GM19035 (cell line): ENCODE results near the gene LIN7B.
A peak's percentile ranks its signal among the peaks of the same experiment; 100 is the strongest.
"Not testable (repeated sequence)": the region's sequence is repeated elsewhere in the genome, so short reads cannot be mapped to it uniquely, and the experiment has no call there.

Source experiments
- ATAC-seq: cut with Tn5 transposase; IDR thresholded peaks from one replicate; pipeline ENCODE4 v1.9.1; 2021; ENCODE audit not compliant: unreplicated experiment

LIN7B gene

DNA sequence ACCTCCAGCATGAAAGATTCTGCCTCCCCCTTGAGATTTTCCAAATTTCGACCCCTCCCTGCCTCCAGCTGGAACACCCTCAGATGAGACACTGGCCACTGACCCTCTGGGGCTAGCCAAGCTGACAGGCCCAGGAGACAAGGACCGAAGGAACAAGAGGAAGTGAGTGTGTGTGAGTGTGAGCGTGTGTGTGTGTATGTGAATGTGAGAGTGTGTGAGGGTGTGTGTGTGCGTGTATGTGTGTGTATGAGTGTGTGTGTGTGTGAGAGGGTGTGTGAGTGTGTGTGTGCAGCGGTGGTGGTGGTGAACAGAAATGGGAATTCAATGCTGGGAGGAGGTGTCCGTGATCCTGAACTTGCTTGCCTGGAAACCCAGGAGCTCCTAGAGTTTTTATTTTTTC is 27.2 kb downstream of the LIN7B start:
- ATAC-seq: no peak

DNA sequence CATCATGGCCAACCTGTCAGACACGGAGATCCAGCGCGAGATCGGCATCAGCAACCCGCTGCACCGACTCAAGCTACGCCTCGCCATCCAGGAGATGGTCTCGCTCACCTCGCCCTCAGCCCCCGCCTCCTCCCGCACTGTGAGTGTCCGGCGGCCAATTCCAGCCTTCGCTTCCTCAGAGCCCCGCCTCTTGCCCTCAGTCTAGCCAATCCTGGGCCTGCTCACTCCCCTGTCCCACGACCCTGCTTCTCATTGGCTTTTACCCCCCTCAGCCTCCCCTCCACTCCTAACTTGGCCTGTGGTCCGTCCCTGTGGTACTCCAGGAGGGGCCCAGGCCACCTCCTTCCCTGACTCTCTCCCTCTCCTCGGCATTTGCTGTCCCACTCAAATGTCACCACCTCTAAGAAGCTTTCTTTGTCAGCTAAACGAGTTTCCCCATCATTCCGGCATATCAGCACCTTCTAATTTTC is 28.7 kb downstream of the LIN7B start:
- ATAC-seq: peak; percentile 74

DNA sequence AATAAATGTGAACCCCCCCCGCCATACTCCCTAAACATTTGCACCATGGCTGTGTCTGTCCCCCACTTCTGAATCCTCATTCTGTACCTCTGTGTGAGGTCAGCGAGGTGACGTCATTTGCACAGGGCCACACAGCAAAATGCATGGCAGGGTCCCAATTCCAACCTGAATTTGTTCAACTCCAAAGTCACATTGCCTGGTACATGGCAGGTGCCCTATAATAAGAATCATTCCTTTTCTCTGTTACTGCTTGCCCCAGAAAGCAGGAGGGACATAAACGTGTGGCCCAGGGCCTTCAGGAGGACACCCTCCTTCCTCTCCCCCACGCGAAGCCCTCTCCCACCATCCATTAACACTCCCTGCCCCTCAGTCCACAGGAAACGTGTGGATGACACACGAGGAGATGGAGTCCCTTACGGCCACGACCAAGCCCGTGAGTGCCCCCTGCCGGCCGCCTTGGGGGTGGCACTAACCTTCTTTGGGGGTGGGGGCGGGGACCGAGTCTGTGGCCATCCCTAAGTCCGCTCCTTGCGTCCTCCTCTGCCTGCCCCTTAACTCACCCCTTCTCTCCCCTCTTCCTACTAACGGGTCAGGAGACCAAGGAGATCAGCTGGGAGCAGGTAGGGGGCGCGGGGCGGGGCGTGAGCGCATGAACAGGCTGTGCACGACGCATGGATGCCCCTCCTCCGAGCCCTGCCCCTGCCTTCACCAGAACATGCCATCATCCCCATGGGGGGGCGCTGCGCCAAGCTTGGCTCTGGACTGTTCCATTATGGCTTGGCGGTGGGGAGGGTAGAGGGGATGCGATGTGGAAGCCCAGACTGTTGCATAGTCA is 31.6 kb downstream of the LIN7B start:
- no peak for ATAC-seq

DNA sequence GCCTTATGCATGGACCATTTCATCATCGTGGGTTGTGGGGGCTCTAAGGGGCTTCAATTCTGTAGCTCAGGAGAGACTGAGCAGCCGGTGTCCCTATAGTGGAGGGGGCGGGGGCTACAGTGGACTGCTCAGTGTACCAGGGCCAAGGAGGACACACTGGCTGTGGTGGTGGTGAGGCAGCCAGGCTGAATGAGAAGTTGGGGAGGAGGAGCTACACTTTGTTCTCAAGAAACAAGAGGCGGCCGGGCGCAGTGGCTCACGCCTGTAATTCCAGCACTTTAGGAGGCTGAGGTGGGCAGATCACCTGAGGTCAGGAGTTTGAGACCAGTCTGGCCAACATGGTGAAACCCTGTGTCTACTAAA is 32.2 kb downstream of the LIN7B start:
- ATAC-seq: not testable (repeated sequence)

DNA sequence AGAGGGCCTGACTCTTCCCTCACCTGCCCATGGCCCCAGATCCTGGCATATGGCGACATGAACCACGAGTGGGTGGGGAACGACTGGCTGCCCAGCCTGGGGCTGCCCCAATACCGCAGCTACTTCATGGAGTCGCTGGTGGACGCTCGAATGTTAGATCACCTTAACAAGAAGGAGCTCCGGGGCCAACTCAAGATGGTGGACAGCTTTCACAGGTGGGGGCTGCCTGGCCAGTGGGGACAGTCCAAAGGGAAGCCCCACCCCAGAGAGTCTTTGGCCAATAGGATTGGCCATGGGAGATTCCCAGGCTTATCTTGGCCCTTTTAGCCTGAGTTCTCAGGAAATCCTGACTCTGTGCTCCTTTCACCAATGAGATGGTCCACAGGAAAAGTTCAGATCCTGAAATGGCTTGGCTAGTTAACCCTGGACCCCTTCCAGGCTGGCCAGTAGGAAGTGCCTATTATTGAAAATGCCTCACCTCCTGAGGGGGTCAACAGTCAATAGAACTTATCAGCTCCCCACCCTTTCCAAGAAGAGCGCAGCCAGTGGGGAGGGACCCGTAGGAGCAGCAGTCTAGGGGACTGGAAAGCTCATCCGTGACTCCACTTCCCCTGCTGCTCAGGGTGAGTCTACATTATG is 34.0 kb downstream of the LIN7B start:
- no peak for ATAC-seq

DNA sequence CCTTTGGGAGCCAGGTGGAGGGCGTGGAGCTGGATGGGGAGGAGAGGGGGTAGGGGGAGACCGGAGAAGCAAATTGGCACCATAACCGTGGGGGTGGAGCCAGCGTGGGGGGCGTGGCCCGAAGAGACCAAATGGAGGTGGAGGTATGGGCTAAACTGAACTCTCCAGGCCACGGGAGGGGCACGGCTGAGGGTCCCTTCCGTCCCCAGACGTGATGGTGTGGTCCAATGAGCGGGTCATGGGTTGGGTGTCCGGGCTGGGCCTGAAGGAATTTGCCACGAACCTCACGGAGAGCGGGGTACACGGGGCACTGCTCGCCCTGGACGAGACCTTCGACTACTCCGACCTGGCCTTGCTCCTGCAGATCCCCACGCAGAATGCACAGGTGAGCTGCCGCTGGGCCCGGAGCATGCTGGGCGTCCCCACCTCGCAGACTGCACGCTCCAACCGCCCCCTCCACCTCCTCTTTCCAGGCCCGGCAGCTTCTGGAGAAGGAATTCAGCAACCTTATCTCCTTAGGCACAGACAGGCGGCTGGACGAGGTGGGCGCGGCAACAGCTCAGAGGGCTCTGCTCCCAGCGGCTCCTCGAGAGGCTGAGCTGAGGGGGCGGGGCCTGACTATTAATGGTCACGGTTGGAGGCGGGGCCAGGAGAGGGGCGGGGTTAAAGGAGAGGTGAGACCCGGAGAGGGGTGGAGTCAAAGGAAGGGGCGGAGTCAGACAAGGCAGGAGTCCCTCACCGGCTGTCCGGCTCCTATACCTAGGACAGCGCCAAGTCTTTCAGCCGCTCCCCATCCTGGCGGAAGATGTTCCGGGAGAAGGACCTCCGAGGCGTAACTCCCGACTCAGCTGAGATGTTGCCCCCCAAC is 34.8 kb downstream of the LIN7B start:
- ATAC-seq: no peak

DNA sequence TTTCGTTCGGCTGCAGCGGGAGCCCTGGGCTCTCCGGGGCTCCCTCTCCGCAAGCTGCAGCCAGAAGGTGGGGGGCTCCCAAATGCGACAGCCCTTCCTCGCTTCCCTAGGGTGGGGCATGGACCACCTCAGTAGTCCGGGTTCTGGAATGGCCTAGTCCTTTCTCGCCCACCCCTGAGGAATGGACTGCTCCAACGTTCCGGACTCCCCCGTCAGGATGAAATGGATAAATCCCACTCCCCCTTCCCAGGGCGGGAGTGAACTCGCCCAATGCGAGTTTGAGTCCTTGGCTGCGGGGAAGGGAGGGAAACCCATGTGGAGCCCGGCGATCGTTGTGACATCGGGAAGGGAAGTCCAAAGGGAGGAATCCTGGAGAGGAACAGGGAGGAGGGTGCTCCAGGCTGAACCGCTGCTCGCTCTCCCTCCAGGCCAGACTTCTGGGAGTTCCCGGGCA is 35.5 kb downstream of the LIN7B start:
- ATAC-seq: no peak

DNA sequence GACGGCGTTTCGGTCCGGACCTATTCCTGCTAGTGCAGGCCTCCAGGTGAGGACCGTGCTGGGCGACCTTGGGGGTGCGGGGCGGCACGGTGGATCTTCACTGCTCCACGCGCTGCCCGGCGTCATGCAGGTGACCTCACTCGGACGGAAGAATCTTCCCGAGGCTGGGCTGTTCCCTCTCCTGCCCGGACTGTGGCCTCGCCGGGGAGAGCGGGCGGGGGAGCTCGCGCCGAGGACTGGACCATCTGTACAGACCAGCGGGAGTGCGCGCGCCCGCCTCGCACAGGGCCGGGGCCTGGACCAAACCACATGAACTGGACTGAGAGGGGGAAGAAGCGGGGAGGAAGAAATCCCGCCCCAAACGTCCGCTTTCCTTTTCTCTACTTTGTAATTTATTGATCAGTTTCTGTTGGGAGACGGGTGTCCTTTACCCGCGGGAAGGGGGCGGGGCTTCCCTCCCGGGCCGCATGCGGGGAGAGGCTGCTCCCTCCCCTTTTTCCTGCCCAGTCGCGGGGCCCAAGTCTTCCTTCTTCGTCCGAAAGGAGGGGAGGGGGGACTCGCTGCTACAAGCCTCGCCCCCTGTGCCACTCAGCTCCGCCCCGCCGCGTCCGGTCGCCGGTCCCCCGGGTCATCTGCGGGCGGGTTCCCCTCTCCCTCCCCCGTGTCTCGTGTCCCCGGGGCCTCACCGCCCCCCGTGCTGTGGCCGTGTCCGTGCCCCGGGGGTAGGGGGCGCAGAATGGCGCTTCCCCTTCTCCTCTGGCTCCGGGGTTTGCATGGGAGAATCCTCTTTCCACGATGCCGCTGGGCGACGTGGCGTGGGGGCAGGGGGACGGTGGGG is 36.2 kb downstream of the LIN7B start:
- ATAC-seq: no peak

DNA sequence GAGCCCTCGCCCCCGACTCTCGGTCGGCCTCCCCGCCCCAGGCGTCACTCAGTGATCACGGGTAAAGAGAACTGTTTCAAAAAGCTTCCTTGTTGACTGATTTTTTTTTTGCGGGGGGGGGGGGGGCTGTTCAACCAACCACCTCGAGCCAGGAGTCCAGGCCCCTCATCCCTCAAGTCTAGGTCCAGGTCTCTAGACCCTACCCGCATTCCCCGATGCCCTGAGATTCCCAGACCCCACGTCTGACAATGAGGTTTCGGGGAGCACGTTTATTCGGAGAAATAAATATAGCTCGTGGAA is 36.7 kb downstream of the LIN7B start:
- no peak for ATAC-seq

DNA sequence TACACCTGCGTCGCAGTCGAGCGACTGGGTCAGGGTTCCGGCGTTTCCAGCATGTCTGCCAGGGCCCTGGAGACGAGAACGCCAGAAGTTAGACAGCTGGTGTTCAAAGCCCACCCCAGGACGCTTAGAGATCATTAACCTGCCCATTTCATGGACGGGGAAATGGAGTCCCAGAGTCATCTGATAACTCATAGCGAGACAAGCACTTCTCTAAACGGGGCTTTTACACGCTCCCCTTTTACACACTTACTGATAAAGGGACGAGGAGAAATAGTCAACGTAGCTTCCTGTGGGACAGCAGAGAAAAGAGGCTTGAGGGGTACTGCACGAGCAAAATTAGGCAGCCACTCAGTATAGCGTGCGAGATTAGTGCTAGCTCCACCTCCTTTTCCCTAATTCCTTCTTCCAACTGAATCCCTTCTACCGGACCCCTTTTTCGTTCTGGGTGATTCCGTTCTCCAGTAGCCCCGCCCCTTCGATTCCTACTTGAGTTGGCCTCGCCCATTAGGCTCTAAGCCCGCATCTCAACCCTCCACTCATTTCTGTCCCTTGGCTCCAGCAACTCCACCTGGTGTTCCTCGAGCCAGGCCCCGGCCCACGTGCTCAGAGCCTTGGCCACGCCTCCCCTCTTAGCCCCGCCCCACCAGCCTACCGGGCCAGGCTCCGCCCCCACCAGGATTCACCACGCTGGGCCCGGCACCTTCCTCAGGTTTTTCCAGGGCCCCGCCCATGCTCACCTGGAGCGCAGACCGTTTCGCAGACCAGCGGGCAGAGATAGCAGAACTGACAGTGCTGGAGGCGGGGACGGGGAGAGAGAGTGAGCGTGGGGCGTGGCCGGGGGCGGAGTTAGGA is 37.3 kb downstream of the LIN7B start:
- no peak for ATAC-seq

DNA sequence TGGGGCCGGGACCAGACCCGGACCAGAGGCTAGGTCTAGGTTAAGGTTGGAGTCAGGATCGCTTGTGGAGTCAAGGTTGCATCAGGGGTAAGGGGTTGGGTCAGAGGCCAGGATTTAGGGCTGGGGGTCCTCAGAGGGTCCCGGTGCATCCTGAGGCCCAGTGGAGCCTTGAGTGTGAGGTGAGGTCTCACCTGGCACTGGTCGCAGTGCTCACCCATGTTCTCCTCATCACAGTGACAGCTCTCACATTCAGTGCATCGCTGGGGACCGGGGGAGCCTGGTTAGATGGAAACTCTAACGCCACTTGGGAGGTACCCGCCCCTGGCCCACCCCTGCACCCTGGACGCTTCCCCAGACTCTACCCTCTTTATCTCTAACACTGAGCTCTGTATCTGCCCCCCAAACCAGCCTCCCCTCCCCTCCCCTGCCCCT is 38.0 kb downstream of the LIN7B start:
- no peak for ATAC-seq

DNA sequence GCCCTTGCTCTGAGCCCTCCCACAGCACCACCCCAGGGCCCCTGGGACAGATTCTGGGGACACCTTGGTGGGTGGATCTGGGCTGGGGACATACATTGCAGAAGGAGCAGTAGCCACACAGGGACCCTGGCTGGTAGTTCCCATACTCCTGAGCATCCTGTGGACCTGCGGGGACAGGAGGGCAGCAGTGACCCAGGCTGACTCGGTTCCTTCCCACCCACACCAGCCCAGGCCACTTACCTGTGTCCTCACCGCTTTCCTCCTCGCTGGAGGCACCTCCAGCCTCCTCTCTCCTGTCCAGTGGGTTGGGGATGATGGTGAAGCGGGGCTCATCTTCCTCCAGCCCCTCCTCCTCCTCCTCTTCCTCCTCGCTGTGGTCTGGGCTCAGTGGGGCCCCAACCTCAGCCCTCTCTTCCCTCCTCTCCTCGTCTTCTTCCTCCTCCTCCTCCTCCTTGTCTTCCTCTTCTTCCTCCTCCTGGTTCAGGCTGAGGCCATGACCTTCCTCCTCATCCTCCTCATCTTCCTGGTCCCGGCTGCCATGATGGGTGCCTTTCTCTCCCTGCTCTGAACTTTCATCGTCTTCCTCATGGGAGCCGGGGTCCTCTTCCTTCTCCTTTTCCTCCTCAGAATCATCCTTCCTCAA is 39.1 kb downstream of the LIN7B start:
- ATAC-seq: no peak

DNA sequence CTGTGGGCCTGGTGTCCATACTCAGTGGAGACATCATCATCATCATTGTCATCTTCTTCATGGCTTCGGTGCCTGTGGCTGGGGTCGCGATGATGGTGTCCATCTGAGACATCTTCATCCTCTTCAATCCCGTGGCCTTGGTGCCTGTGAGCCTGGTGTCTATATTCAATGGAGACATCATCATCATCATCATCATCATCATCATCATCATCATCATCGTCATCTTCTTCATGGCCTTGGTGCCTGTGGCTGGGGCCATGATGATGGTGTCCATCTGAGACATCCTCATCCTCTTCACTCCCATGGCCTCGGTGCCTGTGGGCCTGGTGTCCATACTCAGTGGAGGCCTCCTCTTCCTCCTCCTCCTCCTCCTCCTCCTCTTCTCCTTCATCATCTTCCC is 40.1 kb downstream of the LIN7B start:
- no peak for ATAC-seq

DNA sequence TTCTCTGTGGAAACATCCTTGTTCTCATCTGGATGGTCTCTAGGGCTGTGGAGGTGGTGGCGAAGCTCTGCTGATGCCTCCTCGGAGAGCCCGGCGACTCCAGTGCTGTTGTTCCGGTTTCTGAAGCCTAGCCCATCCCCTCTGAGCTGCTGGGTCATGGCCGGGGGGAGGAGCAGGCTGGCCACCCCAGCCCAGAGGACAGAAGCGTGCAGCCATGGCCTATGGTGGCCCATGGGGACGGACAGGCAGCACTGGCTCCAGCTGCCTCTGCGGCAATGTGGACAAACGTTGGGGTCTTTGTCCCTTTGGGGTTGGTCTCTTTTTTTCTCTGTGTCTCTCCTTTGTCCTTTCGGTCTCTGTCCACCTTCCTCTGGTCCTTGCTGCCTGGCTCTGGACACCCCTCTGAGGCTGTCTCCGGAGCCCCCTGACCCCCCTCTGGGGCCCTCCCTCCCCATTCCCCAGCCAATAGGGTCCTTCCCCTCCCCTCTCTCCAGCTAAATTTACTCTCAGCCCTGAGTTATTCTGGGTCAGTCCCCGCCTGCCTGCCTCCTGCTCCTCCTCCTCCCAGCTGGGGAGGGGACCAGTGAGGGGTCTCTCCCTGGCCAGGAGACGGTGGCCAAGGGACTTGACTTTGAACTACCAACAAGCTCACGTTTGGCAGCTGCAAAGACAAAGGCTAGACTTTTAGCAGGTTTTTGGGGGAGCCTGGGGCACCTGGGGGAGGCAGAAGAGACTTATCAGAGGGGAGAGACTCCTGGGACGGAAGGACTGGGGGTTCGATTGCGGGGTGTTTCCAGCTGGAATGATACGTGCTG is 41.0 kb downstream of the LIN7B start, which contains the start of gene HRC:
Gene HRC (minus strand): TSS at position 392 of the 815 bp plus-strand sequence. CDS start 159 bp downstream, at position 233.
- no peak for ATAC-seq

DNA sequence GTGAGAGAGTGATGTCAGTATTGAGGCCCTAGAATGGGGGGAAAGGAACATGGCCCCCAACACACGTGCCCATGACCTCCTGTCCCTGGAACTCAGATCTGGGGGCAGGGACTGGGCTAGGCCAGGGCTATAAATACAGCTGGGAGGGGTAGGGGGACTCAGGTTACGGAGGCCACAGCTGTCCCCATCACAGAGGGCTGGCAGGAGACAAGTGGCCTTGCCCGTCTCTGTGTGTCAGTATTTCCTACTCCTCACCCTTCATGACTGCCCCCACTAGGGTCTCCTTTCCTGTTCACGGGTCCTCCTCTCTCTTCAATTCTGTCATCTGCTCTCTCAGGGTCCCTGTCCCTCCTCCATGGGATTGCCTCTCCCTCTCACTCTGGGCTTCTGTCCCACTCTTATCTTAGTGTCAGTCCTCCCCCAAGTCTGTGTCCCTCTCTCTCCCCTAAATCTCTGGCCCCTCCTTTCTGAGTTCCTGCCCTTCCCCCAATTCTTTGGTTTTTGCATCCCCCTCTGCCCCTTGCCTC is 41.7 kb downstream of the LIN7B start:
- ATAC-seq: no peak

DNA sequence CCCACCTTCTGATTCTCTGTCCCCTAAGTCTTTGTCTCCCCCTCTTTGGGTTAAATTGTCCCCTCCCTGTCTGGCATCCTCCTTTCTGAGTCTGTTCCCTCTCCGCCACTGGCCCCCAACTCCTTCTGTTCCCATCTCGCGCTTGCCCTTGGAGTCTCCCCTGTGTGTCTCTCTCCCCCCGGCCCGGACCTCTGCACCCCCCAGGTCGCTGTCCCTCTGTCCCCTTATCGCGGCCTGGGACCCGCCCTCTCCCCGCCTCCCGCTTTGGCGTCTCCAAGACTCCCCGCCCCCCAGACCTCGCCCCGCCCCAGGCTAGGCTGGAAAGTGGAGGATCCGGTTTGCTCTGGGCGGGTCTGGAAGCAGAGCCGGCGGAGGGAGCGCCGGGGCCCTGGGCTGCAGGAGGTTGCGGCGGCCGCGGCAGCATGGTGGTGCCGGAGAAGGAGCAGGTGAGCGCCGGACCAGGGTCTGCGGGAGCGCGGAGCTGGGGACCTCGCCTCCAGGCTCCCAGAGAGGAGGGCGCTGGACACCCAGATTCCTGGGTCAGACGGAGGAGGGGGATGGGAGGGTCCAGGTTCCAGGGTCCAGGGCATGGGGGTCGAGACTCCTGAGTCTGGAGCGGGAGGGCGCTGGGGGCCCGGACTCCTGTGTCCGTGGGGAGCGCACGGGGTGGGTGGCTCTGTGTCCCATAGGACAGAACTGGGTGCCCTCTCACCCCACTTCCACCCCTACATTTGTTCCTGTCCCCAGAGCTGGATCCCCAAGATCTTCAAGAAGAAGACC is 43.5 kb downstream of the LIN7B start, which contains the start of gene TRPM4:
Gene TRPM4 (plus strand): TSS at position 348 of the 780 bp plus-strand sequence. CDS start 75 bp downstream, at position 423.
- ATAC-seq: no peak
